ENCODE measurements around the gene LRRC1.

GRCh38 chr6:53967415-53967814 is 172.6 kb downstream of the LRRC1 start:
- TF ChIP-seq EZH2 (IDR thresholded peaks at IDR 0.05; ENCODE audit: borderline replicate concordance, control insufficient read depth, low read depth, low read length) (no peak), SP1 (IDR thresholded peaks at IDR 0.05; ENCODE audit: low read depth, low read length) (no peak), GATAD2B (conservative IDR thresholded peaks at IDR 0.05; ENCODE audit: low read depth) (no peak), JUND (IDR thresholded peaks at IDR 0.05; ENCODE audit: low read depth, low read length) (no peak), BHLHE40 (IDR thresholded peaks at IDR 0.05; ENCODE audit: borderline replicate concordance in 1 of 2, low read depth in 2 of 2, low read length in 1 of 2) (no peak), BCLAF1 (IDR thresholded peaks at IDR 0.05) (no peak), POLR2A (IDR thresholded peaks at IDR 0.05; ENCODE audit: low read depth, low read length) (no peak), RELB (IDR thresholded peaks at IDR 0.05; ENCODE audit: low read depth) (no peak), SIN3A (IDR thresholded peaks at IDR 0.05; ENCODE audit: low read depth, low read length) (no peak), POLR2AphosphoS5 (IDR thresholded peaks at IDR 0.05; ENCODE audit: low read length) (no peak), CTCF (IDR thresholded peaks at IDR 0.05 in 2 of 3, conservative IDR thresholded peaks at IDR 0.05 in 1 of 3; ENCODE audit: control insufficient read depth in 2 of 3, extremely low read depth in 1 of 3, insufficient read depth in 1 of 3, low read depth in 3 of 3, low read length in 3 of 3) (no peak), CHD2 (IDR thresholded peaks at IDR 0.05; ENCODE audit: borderline replicate concordance, low read depth, low read length) (no peak), EGR1 (IDR thresholded peaks at IDR 0.05; ENCODE audit: borderline replicate concordance in 1 of 2, low read depth in 2 of 2, low read length in 2 of 2) (no peak)

Measured in GM12878 (cell line).